Hematopoietic multipotent progenitor cell treated with erythropoietin and hydrocortisone succinate and interleukin-3 and kit ligand, for 4 days (in vitro differentiated cells): Measurements from ENCODE around the gene DNAH9.

Experiments
- DNase-seq: peaks from one replicate; pipeline ENCODE4 v3.0.0-alpha.2; 2015

The DNAH9 gene

GRCh38 chr17:11780621-11781020, 182.4 kb downstream of the DNAH9 start:
- DNase-seq, result no peak

- DNase-seq, result no peak
Observed at GRCh38 chr17:11786711-11787438, 188.6 kb downstream of the DNAH9 start.

GRCh38 chr17:11795906-11796305, 197.6 kb downstream of the DNAH9 start:
- DNase-seq, result no peak

GRCh38 chr17:11797803-11798202, 199.5 kb downstream of the DNAH9 start:
- no peak for DNase-seq

- DNase-seq, result no peak
Observed at GRCh38 chr17:11803231-11803969, 205.1 kb downstream of the DNAH9 start.

GRCh38 chr17:11805138-11805537, 206.9 kb downstream of the DNAH9 start:
- no peak for DNase-seq

GRCh38 chr17:11805952-11806351, 207.7 kb downstream of the DNAH9 start:
- DNase-seq, result no peak

- no peak for DNase-seq
Observed at GRCh38 chr17:11807606-11808005, 209.3 kb downstream of the DNAH9 start.

GRCh38 chr17:11813278-11813677, 215.0 kb downstream of the DNAH9 start:
- DNase-seq, result no peak

- no peak for DNase-seq
Observed at GRCh38 chr17:11813871-11814270, 215.6 kb downstream of the DNAH9 start.

- DNase-seq, result no peak
Observed at GRCh38 chr17:11814655-11815262, 216.5 kb downstream of the DNAH9 start.

- no peak for DNase-seq
Observed at GRCh38 chr17:11816409-11816808, 218.1 kb downstream of the DNAH9 start.

- DNase-seq, result no peak
Observed at GRCh38 chr17:11823862-11824261, 225.6 kb downstream of the DNAH9 start.

GRCh38 chr17:11825572-11826209, 227.4 kb downstream of the DNAH9 start:
- DNase-seq, result no peak

- no peak for DNase-seq
Observed at GRCh38 chr17:11832401-11833137, 234.3 kb downstream of the DNAH9 start.

- no peak for DNase-seq
Observed at GRCh38 chr17:11836508-11836907, 238.2 kb downstream of the DNAH9 start.

- no peak for DNase-seq
Observed at GRCh38 chr17:11840052-11840451, 241.8 kb downstream of the DNAH9 start.

- no peak for DNase-seq
Observed at GRCh38 chr17:11840831-11841230, 242.6 kb downstream of the DNAH9 start.

- DNase-seq, result no peak
Observed at GRCh38 chr17:11848330-11848729, 250.1 kb downstream of the DNAH9 start.

- DNase-seq, result no peak
Observed at GRCh38 chr17:11852231-11852630, 254.0 kb downstream of the DNAH9 start.

GRCh38 chr17:11852912-11853311, 254.6 kb downstream of the DNAH9 start:
- DNase-seq, result no peak

- no peak for DNase-seq
Observed at GRCh38 chr17:11853321-11854151, 255.3 kb downstream of the DNAH9 start.
